GM10266 (cell line): Measurements from ENCODE around the gene TATDN2.

Source experiments
- DNase-seq: peaks from one replicate; pipeline ENCODE4 v3.0.0; 2012; ENCODE audit errors: extremely low spot score
- CTCF ChIP-seq: IDR thresholded peaks from 2 replicates; pipeline ENCODE4 v1.5.1; 2012; ENCODE audit warnings: mild to moderate bottlenecking, low read depth; ENCODE audit not compliant: control insufficient read depth, insufficient read depth; ENCODE audit errors: missing control alignments

Gene TATDN2

GRCh38 chr3:10238345-10239183, 9.7 kb upstream of the TATDN2 start:
- no peak for TF ChIP-seq CTCF

GRCh38 chr3:10240799-10241198, 7.5 kb upstream of the TATDN2 start:
- no peak for DNase-seq
- no peak for TF ChIP-seq CTCF

More at GRCh38 chr3:10238345-10239183, 9.7 kb upstream of the TATDN2 start:
- no peak for DNase-seq

GRCh38 chr3:10242182-10243065, 5.8 kb upstream of the TATDN2 start:
- DNase-seq: peak; percentile 80
- no peak for TF ChIP-seq CTCF

GRCh38 chr3:10244009-10244408, 4.2 kb upstream of the TATDN2 start:
- no peak for TF ChIP-seq CTCF
- no peak for DNase-seq

GRCh38 chr3:10245081-10245712, 3.1 kb upstream of the TATDN2 start:
- DNase-seq: no peak
- no peak for TF ChIP-seq CTCF

GRCh38 chr3:10247679-10248183, 528 bp upstream of the TATDN2 start:
- DNase-seq: no peak
- no peak for TF ChIP-seq CTCF
